HG03571 (cell line): ENCODE measurements around the gene CALHM6.

Experiments
- ATAC-seq: cut with Tn5 transposase; IDR thresholded peaks from one replicate; pipeline ENCODE4 v1.9.1; 2021; ENCODE audit not compliant: unreplicated experiment

Gene CALHM6

GRCh38 chr6:116444575-116444974 is 16.6 kb upstream of the CALHM6 start:
- no peak for ATAC-seq

- ATAC-seq = no peak
These were observed 16.1 kb upstream of the CALHM6 start for GRCh38 chr6:116445102-116445501.

GRCh38 chr6:116446399-116446798 is 14.8 kb upstream of the CALHM6 start:
- ATAC-seq = no peak

GRCh38 chr6:116447052-116447451 is 14.1 kb upstream of the CALHM6 start:
- no peak for ATAC-seq

- ATAC-seq = no peak
These were observed 13.6 kb upstream of the CALHM6 start for GRCh38 chr6:116447496-116448011.

GRCh38 chr6:116449565-116449964 is 11.6 kb upstream of the CALHM6 start:
- no peak for ATAC-seq

- no peak for ATAC-seq
These were observed 10.9 kb upstream of the CALHM6 start for GRCh38 chr6:116450185-116450710.

- ATAC-seq = peak; percentile 95
These were observed 10.1 kb upstream of the CALHM6 start for GRCh38 chr6:116450769-116451740.

GRCh38 chr6:116451916-116452315 is 9.3 kb upstream of the CALHM6 start:
- ATAC-seq = no peak

- no peak for ATAC-seq
These were observed 8.6 kb upstream of the CALHM6 start for GRCh38 chr6:116452531-116452930.

- ATAC-seq = no peak
These were observed 5.1 kb upstream of the CALHM6 start for GRCh38 chr6:116456106-116456505.

GRCh38 chr6:116456927-116457326 is 4.2 kb upstream of the CALHM6 start:
- no peak for ATAC-seq

- no peak for ATAC-seq
These were observed 2.9 kb upstream of the CALHM6 start for GRCh38 chr6:116458264-116458663.

GRCh38 chr6:116459927-116460326 is 1.2 kb upstream of the CALHM6 start:
- ATAC-seq = no peak

GRCh38 chr6:116461932-116462885 is 1.0 kb downstream of the CALHM6 start:
- ATAC-seq = peak; percentile 80

- ATAC-seq = no peak
These were observed 2.1 kb downstream of the CALHM6 start for GRCh38 chr6:116463301-116463700.

- ATAC-seq = no peak
These were observed 4.1 kb downstream of the CALHM6 start for GRCh38 chr6:116465246-116465645.

- no peak for ATAC-seq
These were observed 5.9 kb downstream of the CALHM6 start for GRCh38 chr6:116467096-116467495.

- ATAC-seq = no peak
These were observed 6.3 kb downstream of the CALHM6 start for GRCh38 chr6:116467514-116467913.

- ATAC-seq = no peak
These were observed 7.1 kb downstream of the CALHM6 start for GRCh38 chr6:116468293-116468692.

GRCh38 chr6:116471531-116471930 is 10.4 kb downstream of the CALHM6 start:
- no peak for ATAC-seq
